H1 (cell line): ENCODE data around the gene BMP4. TPM values are rescaled to one million over a fixed set of nuclear protein-coding genes. Genes with fewer than 3 reads are reported as not detected.
A peak's percentile ranks its signal among the peaks of the same experiment; 100 is the strongest.

Experiments
- ATF2 ChIP-seq: IDR thresholded peaks from 2 replicates; pipeline ENCODE4 v1.6.1; 2012; ENCODE audit warnings: low read length, inconsistent platforms
- EGR1 ChIP-seq: IDR thresholded peaks from 2 replicates; pipeline ENCODE4 v1.6.1; 2011; ENCODE audit warnings: low read depth, low read length, borderline replicate concordance
- KDM4A ChIP-seq: IDR thresholded peaks from one replicate; pipeline ENCODE4 v1.7.1; 2012; ENCODE audit warnings: low read depth, mild to moderate bottlenecking, moderate library complexity, low read length, inconsistent platforms; ENCODE audit not compliant: severe bottlenecking
- NANOG ChIP-seq: IDR thresholded peaks from 2 replicates; pipeline ENCODE4 v1.6.1; 2011; ENCODE audit warnings: low read length, low read depth, mild to moderate bottlenecking, inconsistent platforms; ENCODE audit not compliant: insufficient read depth, poor library complexity, severe bottlenecking
- RBBP5 ChIP-seq: IDR thresholded peaks from 2 replicates; pipeline ENCODE4 v1.7.1; 2012; ENCODE audit warnings: low read depth, mild to moderate bottlenecking, inconsistent platforms, low read length, moderate library complexity, borderline replicate concordance
- SIN3A ChIP-seq, 2 experiments: IDR thresholded peaks in 1 of 2; conservative IDR thresholded peaks in 1 of 2; 2 replicates each; pipeline ENCODE4 v1.6.1; 2011 to 2012; ENCODE audit warnings: low read length in 2 of 2, improper control_type of control experiment in 1 of 2, low read depth in 1 of 2, mild to moderate bottlenecking in 1 of 2
- SP4 ChIP-seq: IDR thresholded peaks from 2 replicates; pipeline ENCODE4 v1.6.1; 2012; ENCODE audit warnings: low read length, inconsistent platforms
- TEAD4 ChIP-seq: IDR thresholded peaks from 2 replicates; pipeline ENCODE4 v1.6.1; 2012; ENCODE audit warnings: low read depth, low read length, inconsistent platforms, mixed read lengths
- USF2 ChIP-seq: IDR thresholded peaks from 2 replicates; pipeline ENCODE4 v1.6.1; 2011; ENCODE audit warnings: low read length, improper control_type of control experiment
- polyA plus RNA-seq, 7 experiments: library from polyadenylated mRNA; depleted of rRNA in 3 of 7; stranded (reverse) in 5 of 7; unstranded in 2 of 7; fragments of >200 nt in 5 of 7; fragments of 200-250 nt in 2 of 7; gene quantifications; 1 replicate in 5 of 7; 2 replicates in 1 of 7; 4 replicates in 1 of 7; pipeline versions ENCODE4 v1.2.1 to v1.2.3, GENCODE V29; 2011 to 2013; ENCODE audit warnings: missing spikeins in 2 of 7, mixed read lengths in 2 of 7
- total RNA-seq: library from RNA; stranded (reverse); fragmentation: NEBNext Ultra II Directional; extraction: Animal tissue kit (Norgen Biotek cat#: 25700); gene quantifications from 2 replicates; pipeline ENCODE4 v1.2.1, GENCODE V29; 2021

Gene BMP4
- total and polyA plus RNA-seq, 2 of the 8 experiments (the other 6 are each of a cell fraction or from before 2014, with no cell fraction given) = 2.3 to 5.4 TPM

- peak; percentile 61; the same call in 1 of the 2 replicates for TF ChIP-seq ATF2
- peak; percentile 19 to 44; a peak in 1 of 4 replicates for TF ChIP-seq SIN3A (conservative IDR thresholded peaks at IDR 0.05 in 1 of 2, IDR thresholded peaks at IDR 0.05 in 1 of 2; ENCODE audit: low read depth in 1 of 2, low read length in 2 of 2)
- no peak for TF ChIP-seq SP4
- TF ChIP-seq KDM4A = peak; percentile 43
- no peak for TF ChIP-seq NANOG
- TF ChIP-seq EGR1 = peak; percentile 60; the same call in 1 of the 2 replicates
- peak; percentile 76 for TF ChIP-seq USF2
- 0 out of 2 replicates have a peak, but pooled peaks have one; percentile 11 for TF ChIP-seq RBBP5
- peak; percentile 32; the same call in 1 of the 2 replicates for TF ChIP-seq TEAD4
These were observed 3.4 kb downstream of the BMP4 start (continued) for GRCh38 chr14:53953002-53953827.
